Measurements from ENCODE around the gene LCN6. TPM values are rescaled to one million over a fixed set of nuclear protein-coding genes. Genes with fewer than 3 reads are reported as not detected.
A peak's percentile ranks its signal among the peaks of the same experiment; 100 is the strongest.
"Not testable (repeated sequence)": the region's sequence is repeated elsewhere in the genome, so short reads cannot be mapped to it uniquely, and the experiment has no call there.

LCN6 gene
- total RNA-seq, 2 experiments from 2014 or later, result not detected

- Mint-ChIP-seq H3K36me3 (ENCODE audit: low read depth) (no peaks in the 10 kb centered on the region), H3K4me1 (ENCODE audit: low read depth) (peaks cover 18% of the 10 kb centered on the region), H3K27ac (no peak overlapping the region), H3K27me3 (ENCODE audit: low read depth) (no peaks in the 10 kb centered on the region), H3K4me3 (no peak overlapping the region), H3K9me3 (no peaks in the 10 kb centered on the region)
- intact Hi-C loops (cut with micrococcal nuclease), result no loop called here
- CTCF ChIA-PET, result no interaction called here
- no peak for DNase-seq
These were observed 41.2 kb upstream of the LCN6 start for GRCh38 chr9:136789523-136789937.

GRCh38 chr9:136788644-136789522 lies 40.6 kb upstream of the LCN6 start:
- H3K36me3 Mint-ChIP-seq (ENCODE audit: low read depth); H3K27ac Mint-ChIP-seq; intact Hi-C loops (cut with micrococcal nuclease); H3K4me3 Mint-ChIP-seq; H3K9me3 Mint-ChIP-seq; H3K27me3 Mint-ChIP-seq (ENCODE audit: low read depth); DNase-seq: not testable (repeated sequence)
- CTCF ChIA-PET, result interaction anchor here (0.6 to 4.3 kb wide), 7 partner anchors 9 to 275 kb away, joined by 3 to 27 read pairs (median 5); partner anchors contain the start of gene AJM1
- peaks cover 21% of the 10 kb centered on the region for H3K4me1 Mint-ChIP-seq (ENCODE audit: low read depth)

- Mint-ChIP-seq H3K27me3 (ENCODE audit: low read depth) (no peaks in the 10 kb centered on the region), H3K9me3 (no peaks in the 10 kb centered on the region), H3K4me3 (no peak overlapping the region), H3K36me3 (ENCODE audit: low read depth) (no peaks in the 10 kb centered on the region), H3K4me1 (ENCODE audit: low read depth) (peaks cover 21% of the 10 kb centered on the region), H3K27ac (no peak overlapping the region)
- DNase-seq, result peak; percentile 77
- intact Hi-C loops (cut with micrococcal nuclease), result loop anchor here (1.0 kb wide), 3 partner anchors 59 to 247 kb away; no protein-coding TSS in a partner anchor
- CTCF ChIA-PET, result interaction anchor here (0.6 to 4.3 kb wide), 12 partner anchors 8 to 308 kb away, joined by 3 to 27 read pairs (median 4); partner anchors contain the start of genes AJM1 and RABL6
These were observed 39.5 kb upstream of the LCN6 start for GRCh38 chr9:136787690-136788400.

GRCh38 chr9:136786983-136787382 lies 38.7 kb upstream of the LCN6 start:
- not testable (repeated sequence) for H3K27ac Mint-ChIP-seq; H3K27me3 Mint-ChIP-seq (ENCODE audit: low read depth); H3K36me3 Mint-ChIP-seq (ENCODE audit: low read depth); H3K9me3 Mint-ChIP-seq; H3K4me3 Mint-ChIP-seq; DNase-seq
- peaks cover 16% of the 10 kb centered on the region for H3K4me1 Mint-ChIP-seq (ENCODE audit: low read depth)
- intact Hi-C loops (cut with micrococcal nuclease), result loop anchor here (1.0 kb wide), 3 partner anchors 60 to 248 kb away; no protein-coding TSS in a partner anchor
- CTCF ChIA-PET, result interaction anchor here (0.5 to 4.3 kb wide), 9 partner anchors 9 to 309 kb away, joined by 3 to 27 read pairs (median 4); partner anchors contain the start of genes PAXX and RABL6

- intact Hi-C loops (cut with micrococcal nuclease), result no loop called here
- H3K36me3 Mint-ChIP-seq (ENCODE audit: low read depth), result no peaks in the 10 kb centered on the region
- CTCF ChIA-PET, result interaction anchor here (1.2 to 4.3 kb wide), 6 partner anchors 9 to 309 kb away, joined by 3 to 27 read pairs (median 6); partner anchors contain the start of genes PAXX and RABL6
- DNase-seq, result no peak
- H3K4me3 Mint-ChIP-seq, result no peak overlapping the region
- peaks cover 14% of the 10 kb centered on the region for H3K4me1 Mint-ChIP-seq (ENCODE audit: low read depth)
- H3K9me3 Mint-ChIP-seq, result no peaks in the 10 kb centered on the region
- no peak overlapping the region for H3K27ac Mint-ChIP-seq
- H3K27me3 Mint-ChIP-seq (ENCODE audit: low read depth), result no peaks in the 10 kb centered on the region
These were observed 38.1 kb upstream of the LCN6 start for GRCh38 chr9:136786451-136786850.

- not testable (repeated sequence) for H3K27ac Mint-ChIP-seq
These were observed 37.4 kb upstream of the LCN6 start for GRCh38 chr9:136785565-136786355.

GRCh38 chr9:136784997-136785361 lies 36.7 kb upstream of the LCN6 start:
- Mint-ChIP-seq H3K9me3 (no peaks in the 10 kb centered on the region), H3K4me3 (no peak overlapping the region), H3K27ac (no peak overlapping the region), H3K36me3 (ENCODE audit: low read depth) (no peaks in the 10 kb centered on the region), H3K27me3 (ENCODE audit: low read depth) (no peaks in the 10 kb centered on the region), H3K4me1 (ENCODE audit: low read depth) (peaks cover 11% of the 10 kb centered on the region)
- intact Hi-C loops (cut with micrococcal nuclease), result loop anchor here (1.0 kb wide), 1 partner anchor 19 kb away; no protein-coding TSS in a partner anchor
- CTCF ChIA-PET, result interaction anchor here (1.7 to 4.3 kb wide), 3 partner anchors 10 to 250 kb away, joined by 4 to 27 read pairs (median 7); no protein-coding TSS in a partner anchor
- no peak for DNase-seq

More at GRCh38 chr9:136785565-136786355, 37.4 kb upstream of the LCN6 start:
- intact Hi-C loops (cut with micrococcal nuclease); H3K27me3 Mint-ChIP-seq (ENCODE audit: low read depth); DNase-seq; H3K4me3 Mint-ChIP-seq; H3K9me3 Mint-ChIP-seq; H3K36me3 Mint-ChIP-seq (ENCODE audit: low read depth): not testable (repeated sequence)
- CTCF ChIA-PET, result interaction anchor here (1.4 to 4.3 kb wide), 5 partner anchors 8 to 249 kb away, joined by 4 to 27 read pairs (median 7); partner anchors contain the start of gene PAXX
- H3K4me1 Mint-ChIP-seq (ENCODE audit: low read depth), result peaks cover 14% of the 10 kb centered on the region

GRCh38 chr9:136784249-136784996 lies 36.1 kb upstream of the LCN6 start:
- DNase-seq, result no peak

GRCh38 chr9:136782452-136782851 lies 34.1 kb upstream of the LCN6 start:
- CTCF ChIA-PET, result no interaction called here
- intact Hi-C loops (cut with micrococcal nuclease), result no loop called here
- no peaks in the 10 kb centered on the region for H3K36me3 Mint-ChIP-seq (ENCODE audit: low read depth)

More at GRCh38 chr9:136784249-136784996, 36.1 kb upstream of the LCN6 start:
- no peaks in the 10 kb centered on the region for H3K27me3 Mint-ChIP-seq (ENCODE audit: low read depth)
- peak overlapping the region; percentile 15 for H3K27ac Mint-ChIP-seq
- intact Hi-C loops (cut with micrococcal nuclease), result loop anchor here (1.0 kb wide), 1 partner anchor 18 kb away; no protein-coding TSS in a partner anchor
- no peaks in the 10 kb centered on the region for H3K9me3 Mint-ChIP-seq
- H3K36me3 Mint-ChIP-seq (ENCODE audit: low read depth), result no peaks in the 10 kb centered on the region
- CTCF ChIA-PET, result interaction anchor here (0.7 to 2.3 kb wide), 5 partner anchors 9 to 40 kb away, joined by 3 to 7 read pairs (median 4); no protein-coding TSS in a partner anchor
- H3K4me1 Mint-ChIP-seq (ENCODE audit: low read depth), result peaks cover 11% of the 10 kb centered on the region
- no peak overlapping the region for H3K4me3 Mint-ChIP-seq

GRCh38 chr9:136779808-136780207 lies 31.5 kb upstream of the LCN6 start:
- no peak for DNase-seq
- intact Hi-C loops (cut with micrococcal nuclease), result no loop called here
- H3K4me1 Mint-ChIP-seq (ENCODE audit: low read depth), result peaks cover 4% of the 10 kb centered on the region
- no peak overlapping the region for H3K4me3 Mint-ChIP-seq
- no peak overlapping the region for H3K27ac Mint-ChIP-seq
- CTCF ChIA-PET, result interaction anchor here (0.5 to 2.7 kb wide), 4 partner anchors 9 to 243 kb away, joined by 3 to 18 read pairs (median 4); partner anchors contain the start of gene TMEM141
- peaks cover 2% of the 10 kb centered on the region for H3K27me3 Mint-ChIP-seq (ENCODE audit: low read depth)
- no peaks in the 10 kb centered on the region for H3K9me3 Mint-ChIP-seq
- H3K36me3 Mint-ChIP-seq (ENCODE audit: low read depth), result no peaks in the 10 kb centered on the region

More at GRCh38 chr9:136782452-136782851, 34.1 kb upstream of the LCN6 start:
- H3K27ac Mint-ChIP-seq, result no peak overlapping the region
- peaks cover 4% of the 10 kb centered on the region for H3K4me1 Mint-ChIP-seq (ENCODE audit: low read depth)
- H3K27me3 Mint-ChIP-seq (ENCODE audit: low read depth), result peaks cover 2% of the 10 kb centered on the region
- DNase-seq, result no peak
- H3K9me3 Mint-ChIP-seq, result no peaks in the 10 kb centered on the region
- no peak overlapping the region for H3K4me3 Mint-ChIP-seq

GRCh38 chr9:136777359-136777758 lies 29.0 kb upstream of the LCN6 start:
- CTCF ChIA-PET, result interaction anchor here (0.9 to 2.8 kb wide), 9 partner anchors 8 to 459 kb away, joined by 3 to 23 read pairs (median 6); no protein-coding TSS in a partner anchor
- no peak for DNase-seq
- intact Hi-C loops (cut with micrococcal nuclease), result no loop called here
- Mint-ChIP-seq H3K4me3 (no peak overlapping the region), H3K27ac (no peak overlapping the region), H3K9me3 (peaks cover 11% of the 10 kb centered on the region), H3K4me1 (ENCODE audit: low read depth) (no peaks in the 10 kb centered on the region), H3K36me3 (ENCODE audit: low read depth) (no peaks in the 10 kb centered on the region), H3K27me3 (ENCODE audit: low read depth) (peaks cover 6% of the 10 kb centered on the region)

Data from activated naive CD4-positive, alpha-beta T cell treated with anti-CD3 and anti-CD28 coated beads for 36 hours (primary cell).